Breast epithelium (tissue), 4 donors: Measurements from ENCODE around the gene STEEP1. TPM values are rescaled to one million over a fixed set of nuclear protein-coding genes. Genes with fewer than 3 reads are reported as not detected.

Experiments used
- DNase-seq, 2 donors: peaks; one replicate each; pipeline ENCODE4 v3.0.0-alpha.2; 2019; ENCODE audit warnings: low spot score in 2 of 2
- H3K27ac ChIP-seq, 2 donors: fragments of 200-600 bp; sonication (generic) in 1 of 2; one replicate each; pipeline ENCODE4 v1.5.1; 2016 to 2019; ENCODE audit warnings: mild to moderate bottlenecking in 1 of 2
- H3K27me3 ChIP-seq, 2 donors: fragments of 200-600 bp; sonication (generic) in 1 of 2; one replicate each; pipeline versions ENCODE4 v1.5.1 to v1.6.0; 2017 to 2019; ENCODE audit warnings: control low read depth in 1 of 2, mild to moderate bottlenecking in 1 of 2
- H3K36me3 ChIP-seq: fragments of 200-600 bp; one replicate; pipeline ENCODE4 v1.5.1; 2019
- H3K4me1 ChIP-seq, 2 donors: fragments of 200-600 bp; sonication (generic); one replicate each; pipeline ENCODE4 v1.5.1; 2016 to 2019; ENCODE audit warnings: control low read depth in 1 of 2
- H3K4me3 ChIP-seq, 3 donors: fragments of 200-600 bp; sonication (generic); 1 replicate in 2 of 3; 2 replicates in 1 of 3; pipeline ENCODE4 v1.5.1; 2016 to 2019; ENCODE audit warnings: mild to moderate bottlenecking in 3 of 3, moderate library complexity in 2 of 3
- H3K9me3 ChIP-seq, 2 donors: fragments of 200-600 bp; sonication (generic) in 1 of 2; one replicate each; pipeline ENCODE4 v1.5.1; 2016 to 2019; ENCODE audit warnings: control low read depth in 1 of 2
- POLR2A ChIP-seq: fragments of 450-650 bp; IDR thresholded peaks from one replicate; pipeline ENCODE4 v1.6.1; 2016; ENCODE audit warnings: antibody characterized with exemption, mild to moderate bottlenecking, moderate library complexity
- POLR2AphosphoS5 ChIP-seq, 3 donors: sonication (generic); formaldehyde crosslinking; IDR thresholded peaks; one replicate each; pipeline ENCODE4 v1.6.1; 2017; ENCODE audit warnings: antibody characterized with exemption in 3 of 3
- intact Hi-C: fragments of 100-400 bp; cut with DNase I; formaldehyde crosslinking; loops from one replicate; pipeline ENCODE4 v1.15.1; 2023; ENCODE audit warnings: low total_unique reads
- total RNA-seq, 3 donors: library from RNA; depleted of rRNA; stranded (reverse); fragments of >200 nt; gene quantifications; one replicate each; pipeline ENCODE4 v1.1.0, GENCODE V29; 2016
- TF ChIP-seq, protein P1 (sequence below), 3 donors: fragments of 450-650 bp; IDR thresholded peaks; one replicate each; pipeline ENCODE4 v1.5.1; 2016 to 2017; ENCODE audit warnings: antibody characterized with exemption in 3 of 3, mild to moderate bottlenecking in 3 of 3, moderate library complexity in 3 of 3

Gene STEEP1
- total RNA-seq, 3 donors from 2014 or later, result 27.2 to 38.3 (median 32.0) TPM

DNA sequence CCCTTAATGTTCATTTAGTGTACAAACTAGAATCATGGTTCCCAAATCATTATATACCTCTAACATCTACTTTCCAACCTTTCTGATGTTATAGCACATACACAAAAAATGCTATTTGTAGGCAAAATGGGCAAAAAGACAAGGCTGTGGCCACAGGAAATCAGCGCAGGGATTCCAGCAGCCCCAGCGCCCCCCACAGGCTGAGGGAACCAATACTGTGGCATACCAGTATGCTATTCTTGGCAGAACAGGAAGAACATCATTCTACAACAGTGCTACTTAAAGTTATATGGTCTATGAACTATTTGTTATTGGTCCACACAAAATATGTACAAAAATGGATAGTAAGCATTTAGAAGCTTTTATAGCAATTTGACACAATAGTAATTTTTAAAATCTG is 25.3 kb downstream of the STEEP1 start:
- Histone ChIP-seq H3K27ac (no peak overlapping the region), H3K36me3 (no peaks in the 10 kb centered on the region), H3K4me3 (no peak overlapping the region), H3K4me1 (no peaks in the 10 kb centered on the region), H3K9me3 (no peaks in the 10 kb centered on the region), H3K27me3 (no peaks in the 10 kb centered on the region)
- intact Hi-C loops, result no loop called here
- no peak for DNase-seq
- no peak for TF ChIP-seq POLR2AphosphoS5 (IDR thresholded peaks at IDR 0.05)
- no peak for TF ChIP-seq POLR2A
- TF ChIP-seq, protein P1, sequence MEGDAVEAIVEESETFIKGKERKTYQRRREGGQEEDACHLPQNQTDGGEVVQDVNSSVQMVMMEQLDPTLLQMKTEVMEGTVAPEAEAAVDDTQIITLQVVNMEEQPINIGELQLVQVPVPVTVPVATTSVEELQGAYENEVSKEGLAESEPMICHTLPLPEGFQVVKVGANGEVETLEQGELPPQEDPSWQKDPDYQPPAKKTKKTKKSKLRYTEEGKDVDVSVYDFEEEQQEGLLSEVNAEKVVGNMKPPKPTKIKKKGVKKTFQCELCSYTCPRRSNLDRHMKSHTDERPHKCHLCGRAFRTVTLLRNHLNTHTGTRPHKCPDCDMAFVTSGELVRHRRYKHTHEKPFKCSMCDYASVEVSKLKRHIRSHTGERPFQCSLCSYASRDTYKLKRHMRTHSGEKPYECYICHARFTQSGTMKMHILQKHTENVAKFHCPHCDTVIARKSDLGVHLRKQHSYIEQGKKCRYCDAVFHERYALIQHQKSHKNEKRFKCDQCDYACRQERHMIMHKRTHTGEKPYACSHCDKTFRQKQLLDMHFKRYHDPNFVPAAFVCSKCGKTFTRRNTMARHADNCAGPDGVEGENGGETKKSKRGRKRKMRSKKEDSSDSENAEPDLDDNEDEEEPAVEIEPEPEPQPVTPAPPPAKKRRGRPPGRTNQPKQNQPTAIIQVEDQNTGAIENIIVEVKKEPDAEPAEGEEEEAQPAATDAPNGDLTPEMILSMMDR (IDR thresholded peaks at IDR 0.05), result no peak

GRCh38 chrX:119537487-119537886 is 27.7 kb downstream of the STEEP1 start:
- no peak overlapping the region for H3K4me3 ChIP-seq
- no peak for DNase-seq
- intact Hi-C loops, result no loop called here
- H3K36me3 ChIP-seq, result no peaks in the 10 kb centered on the region
- no peaks in the 10 kb centered on the region for H3K27me3 ChIP-seq
- TF ChIP-seq POLR2AphosphoS5 (IDR thresholded peaks at IDR 0.05) (no peak), POLR2A (no peak)
- TF ChIP-seq, protein P1 (IDR thresholded peaks at IDR 0.05), result no peak
- no peak overlapping the region for H3K27ac ChIP-seq
- no peaks in the 10 kb centered on the region for H3K9me3 ChIP-seq
- H3K4me1 ChIP-seq, result no peaks in the 10 kb centered on the region

DNA sequence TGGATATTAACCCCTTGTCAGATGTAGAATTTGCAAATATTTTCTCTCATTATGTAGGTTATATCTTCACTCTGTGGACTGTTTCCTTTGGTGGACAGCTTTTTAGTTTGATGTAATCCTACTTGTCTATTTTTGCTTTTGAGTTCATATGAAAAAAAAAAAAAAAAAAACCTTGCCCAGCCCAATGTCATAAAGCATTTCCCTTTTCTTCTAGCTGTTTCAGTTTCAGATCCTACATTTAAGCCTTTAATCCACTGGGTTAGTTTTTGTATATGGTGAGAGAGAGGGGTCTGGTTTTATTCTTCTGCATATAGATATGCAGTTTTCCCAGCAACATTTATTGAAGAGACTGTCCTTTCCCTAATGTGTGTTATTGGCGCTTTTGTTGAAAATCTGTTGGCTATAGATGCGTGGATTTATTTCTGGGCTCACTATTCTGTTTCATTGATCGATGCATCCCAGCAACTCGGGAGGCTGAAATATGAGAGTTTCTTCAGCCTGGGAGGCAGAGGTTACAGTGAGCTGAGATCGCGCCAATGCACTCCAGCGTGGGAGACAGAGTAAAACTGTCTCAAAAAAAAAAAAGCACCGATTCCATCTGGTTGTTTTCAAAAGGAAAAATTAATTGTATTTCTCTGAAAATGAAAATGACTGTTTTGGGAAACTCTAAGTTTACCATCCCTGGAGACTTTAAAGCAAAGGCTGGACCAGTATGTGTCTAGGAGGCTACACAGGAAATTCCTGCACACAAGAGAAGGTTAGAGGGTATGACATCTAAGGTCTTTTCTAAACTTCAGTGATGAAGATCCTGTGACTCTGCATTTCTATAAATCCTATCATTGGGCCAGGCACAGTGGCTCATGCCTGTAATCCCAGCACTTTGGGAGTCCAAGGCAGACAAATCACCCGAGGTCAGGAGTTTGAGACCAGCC is 35.6 kb downstream of the STEEP1 start:
- intact Hi-C loops, result loop anchor here (5.0 kb wide), 1 partner anchor 928 kb away; no protein-coding TSS in a partner anchor

DNA sequence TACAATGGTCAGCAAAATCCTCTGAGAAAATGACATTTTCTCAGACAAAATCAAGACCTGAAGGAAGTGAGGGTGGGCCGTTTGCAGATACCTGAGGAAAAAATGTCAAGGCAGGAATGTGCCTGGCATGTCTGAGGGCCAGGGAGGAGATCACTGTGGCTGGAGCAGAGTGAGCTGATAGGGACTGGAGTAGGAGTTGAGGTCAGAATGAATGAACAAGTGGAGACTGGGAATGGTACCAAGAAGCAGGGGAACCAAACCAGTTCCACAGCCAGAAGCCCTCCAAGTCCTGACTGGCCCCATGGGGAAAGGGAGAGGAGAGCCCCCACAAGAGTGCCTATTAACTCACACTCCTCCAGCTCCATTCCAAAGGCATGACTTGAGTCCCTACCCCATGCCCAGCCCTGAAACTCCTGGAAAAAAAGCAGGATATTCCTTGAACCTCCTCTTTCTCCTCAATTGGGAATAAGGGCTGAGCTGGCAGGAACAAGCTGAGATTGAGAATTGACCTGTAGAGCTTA is 41.5 kb downstream of the STEEP1 start:
- no peaks in the 10 kb centered on the region for H3K4me1 ChIP-seq
- no peak for DNase-seq
- H3K9me3 ChIP-seq, result no peaks in the 10 kb centered on the region
- no peak for TF ChIP-seq POLR2A
- TF ChIP-seq, protein P1 (IDR thresholded peaks at IDR 0.05), result no peak
- no peak for TF ChIP-seq POLR2AphosphoS5 (IDR thresholded peaks at IDR 0.05)
- no peak overlapping the region for H3K4me3 ChIP-seq
- H3K36me3 ChIP-seq, result no peaks in the 10 kb centered on the region
- intact Hi-C loops, result no loop called here
- peaks cover 0 to 4% of the 10 kb centered on the region in 2 donors for H3K27me3 ChIP-seq
- no peak overlapping the region for H3K27ac ChIP-seq

More for the DNA sequence above, 35.6 kb downstream of the STEEP1 start:
- DNase-seq, result no peak
- no peaks in the 10 kb centered on the region for H3K9me3 ChIP-seq
- H3K27me3 ChIP-seq, result no peaks in the 10 kb centered on the region
- H3K27ac ChIP-seq, result no peak overlapping the region
- H3K4me1 ChIP-seq, result no peaks in the 10 kb centered on the region
- no peaks in the 10 kb centered on the region for H3K36me3 ChIP-seq
- TF ChIP-seq, protein P1 (IDR thresholded peaks at IDR 0.05), result no peak
- TF ChIP-seq POLR2AphosphoS5 (IDR thresholded peaks at IDR 0.05) (no peak), POLR2A (no peak)
- no peak overlapping the region for H3K4me3 ChIP-seq

GRCh38 chrX:119521246-119521645 is 44.0 kb downstream of the STEEP1 start:
- intact Hi-C loops, result no loop called here
- Histone ChIP-seq H3K9me3 (no peaks in the 10 kb centered on the region), H3K27me3 (peaks cover 0 to 4% of the 10 kb centered on the region in 2 donors), H3K4me3 (no peak overlapping the region), H3K27ac (no peak overlapping the region), H3K4me1 (no peaks in the 10 kb centered on the region), H3K36me3 (no peaks in the 10 kb centered on the region)
- no peak for DNase-seq
- TF ChIP-seq POLR2A, result no peak
- TF ChIP-seq, protein P1 (IDR thresholded peaks at IDR 0.05), result no peak
- no peak for TF ChIP-seq POLR2AphosphoS5 (IDR thresholded peaks at IDR 0.05)
